Measurements from ENCODE around the gene KIF26A.

DNA sequence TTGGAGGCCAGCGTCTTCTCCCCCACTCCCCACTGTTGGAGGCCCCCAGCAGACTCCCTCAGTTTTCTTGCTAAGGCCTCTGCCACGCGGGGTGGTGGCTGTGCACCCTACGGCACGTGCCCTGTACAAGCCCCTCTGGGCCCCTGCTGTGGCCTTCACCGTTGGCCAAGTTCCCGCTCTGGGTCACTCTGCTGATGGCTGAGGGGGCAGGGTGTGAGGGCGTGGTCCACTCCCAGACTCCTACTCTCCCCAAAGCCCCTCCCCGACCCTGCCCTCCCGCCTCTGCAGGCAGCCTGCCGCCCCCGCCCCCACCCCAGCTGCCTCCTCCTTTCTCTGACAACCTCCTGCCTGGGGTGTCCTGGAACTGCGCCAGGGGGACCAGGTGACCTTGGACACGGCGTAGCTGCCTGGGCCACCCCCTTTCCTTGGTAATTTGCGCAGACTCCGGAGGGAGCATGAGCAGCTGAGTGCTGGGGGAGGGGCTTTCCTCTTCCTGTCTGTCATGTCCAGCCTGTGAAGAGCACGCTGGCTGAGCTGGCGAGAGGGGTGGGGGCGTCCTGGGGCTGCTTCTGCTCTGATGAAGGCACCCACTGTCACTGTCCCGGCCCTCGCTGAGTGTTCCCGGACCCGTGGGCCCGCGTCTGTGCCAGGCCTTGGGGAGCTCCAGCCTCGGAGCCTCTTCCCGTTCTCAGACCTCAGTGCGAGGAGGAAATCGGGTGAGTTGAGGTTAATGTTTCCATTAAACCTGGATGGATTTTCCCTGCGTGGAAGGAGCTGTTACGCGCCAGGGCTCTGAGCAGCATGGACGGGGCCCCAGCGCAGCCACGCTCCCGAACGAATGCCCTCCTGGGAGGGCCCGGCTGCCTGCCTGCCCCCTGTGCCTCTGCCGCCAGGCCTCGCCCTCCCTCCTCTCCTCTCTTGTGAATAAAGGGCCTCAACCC is 85.0 kb downstream of the KIF26A start:
- TF ChIP-seq POLR2A (IDR thresholded peaks at IDR 0.05) (no peak), POLR2AphosphoS5 (IDR thresholded peaks at IDR 0.05) (no peak)
- TF ChIP-seq, protein P1, sequence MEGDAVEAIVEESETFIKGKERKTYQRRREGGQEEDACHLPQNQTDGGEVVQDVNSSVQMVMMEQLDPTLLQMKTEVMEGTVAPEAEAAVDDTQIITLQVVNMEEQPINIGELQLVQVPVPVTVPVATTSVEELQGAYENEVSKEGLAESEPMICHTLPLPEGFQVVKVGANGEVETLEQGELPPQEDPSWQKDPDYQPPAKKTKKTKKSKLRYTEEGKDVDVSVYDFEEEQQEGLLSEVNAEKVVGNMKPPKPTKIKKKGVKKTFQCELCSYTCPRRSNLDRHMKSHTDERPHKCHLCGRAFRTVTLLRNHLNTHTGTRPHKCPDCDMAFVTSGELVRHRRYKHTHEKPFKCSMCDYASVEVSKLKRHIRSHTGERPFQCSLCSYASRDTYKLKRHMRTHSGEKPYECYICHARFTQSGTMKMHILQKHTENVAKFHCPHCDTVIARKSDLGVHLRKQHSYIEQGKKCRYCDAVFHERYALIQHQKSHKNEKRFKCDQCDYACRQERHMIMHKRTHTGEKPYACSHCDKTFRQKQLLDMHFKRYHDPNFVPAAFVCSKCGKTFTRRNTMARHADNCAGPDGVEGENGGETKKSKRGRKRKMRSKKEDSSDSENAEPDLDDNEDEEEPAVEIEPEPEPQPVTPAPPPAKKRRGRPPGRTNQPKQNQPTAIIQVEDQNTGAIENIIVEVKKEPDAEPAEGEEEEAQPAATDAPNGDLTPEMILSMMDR (IDR thresholded peaks at IDR 0.05): no peak
